IMR-90 (cell line): ENCODE results near the gene TAF4. TPM values are rescaled to one million over a fixed set of nuclear protein-coding genes. Genes with fewer than 3 reads are reported as not detected.

Experiments used
- ATAC-seq: fragments of 200-7000 bp; cut with Tn5 transposase; 2 replicates; pipeline ENCODE4 v1.9.1; 2020; ENCODE audit warnings: low read depth, mild to moderate bottlenecking, moderate library complexity
- BruUV-seq: library from RNA; stranded (reverse); fragments of 400-500 nt; replicated peaks from 2 replicates; lab custom pipeline; 2021; lab: Mats Ljungman, UMichigan
- CTCF ChIA-PET: fragments of 300-600 bp; formaldehyde crosslinking; extraction: SDS; loops from one replicate; lab custom pipeline; 2021; ENCODE audit warnings: antibody characterized with exemption; lab: Yijun Ruan, JAX
- POLR2A ChIA-PET: fragments of 300-600 bp; sonication (Branson Sonifier 250); formaldehyde crosslinking; loops from one replicate; lab custom pipeline; 2022; ENCODE audit warnings: antibody characterized with exemption; ENCODE audit not compliant: unreplicated experiment; lab: Charles Lee
- DNase-seq: peaks from one replicate; pipeline ENCODE4 v3.0.0; 2013
- H2AFZ ChIP-seq: replicated peaks from 2 replicates; pipeline ENCODE3; 2013; ENCODE audit warnings: low read length, mild to moderate bottlenecking; ENCODE audit not compliant: poor library complexity
- H2AK5ac ChIP-seq: 2 replicates; pipeline ENCODE4 v1.6.1; 2013; ENCODE audit warnings: low read depth, low read length, inconsistent platforms
- H2AK9ac ChIP-seq: replicated peaks from 2 replicates; pipeline ENCODE3; 2013; ENCODE audit warnings: mild to moderate bottlenecking, low read depth, low read length, moderate library complexity; ENCODE audit not compliant: poor library complexity
- H2BK120ac ChIP-seq: 2 replicates; pipeline ENCODE4 v1.6.1; 2013; ENCODE audit warnings: low read depth, low read length, inconsistent platforms
- H2BK15ac ChIP-seq: 3 replicates; pipeline ENCODE4 v1.6.1; 2013; ENCODE audit warnings: low read depth, low read length, inconsistent platforms
- H2BK20ac ChIP-seq: 2 replicates; pipeline ENCODE4 v1.6.1; 2013; ENCODE audit warnings: low read depth, mild to moderate bottlenecking, inconsistent platforms, low read length, moderate library complexity
- H2BK5ac ChIP-seq: 2 replicates; pipeline ENCODE4 v1.6.1; 2013; ENCODE audit warnings: mild to moderate bottlenecking, low read depth, low read length, inconsistent platforms; ENCODE audit not compliant: poor library complexity, severe bottlenecking
- H3K14ac ChIP-seq: replicated peaks from 2 replicates; pipeline ENCODE4 v1.6.1; 2013; ENCODE audit warnings: low read depth, low read length, inconsistent platforms
- H3K18ac ChIP-seq: 2 replicates; pipeline ENCODE4 v1.6.1; 2013; ENCODE audit warnings: low read depth, low read length, control low read depth
- H3K23ac ChIP-seq: 2 replicates; pipeline ENCODE4 v1.6.1; 2013; ENCODE audit warnings: low read depth, low read length, inconsistent platforms
- H3K27ac ChIP-seq: 2 replicates; pipeline ENCODE4 v1.5.1; 2013; ENCODE audit warnings: mild to moderate bottlenecking, control low read depth, low read length; ENCODE audit not compliant: insufficient read depth
- H3K27me3 ChIP-seq: 2 replicates; pipeline ENCODE4 v1.6.1; 2013; ENCODE audit warnings: low read length; ENCODE audit not compliant: control insufficient read depth, insufficient read depth
- H3K36me3 ChIP-seq: 2 replicates; pipeline ENCODE4 v1.6.1; 2013; ENCODE audit warnings: low read length, mixed read lengths; ENCODE audit not compliant: control insufficient read depth, insufficient read depth
- H3K4ac ChIP-seq: 2 replicates; pipeline ENCODE4 v1.6.1; 2013; ENCODE audit warnings: low read depth, low read length, inconsistent platforms
- H3K4me1 ChIP-seq: 2 replicates; pipeline ENCODE4 v1.6.1; 2013; ENCODE audit warnings: low read length, mixed read lengths; ENCODE audit not compliant: control insufficient read depth, insufficient read depth
- H3K4me2 ChIP-seq: 2 replicates; pipeline ENCODE4 v1.6.1; 2013; ENCODE audit warnings: low read depth, mild to moderate bottlenecking, control low read depth, low read length, moderate library complexity
- H3K4me3 ChIP-seq: 2 replicates; pipeline ENCODE4 v1.5.1; 2013; ENCODE audit warnings: low read depth, mild to moderate bottlenecking, control low read depth, low read length, moderate library complexity; ENCODE audit not compliant: insufficient read depth
- H3K56ac ChIP-seq: 2 replicates; pipeline ENCODE4 v1.6.1; 2013; ENCODE audit warnings: low read length, inconsistent platforms; ENCODE audit not compliant: insufficient read depth; ENCODE audit errors: extremely low read depth
- H3K79me1 ChIP-seq, 2 experiments: 2 replicates each; pipeline ENCODE4 v1.6.1; 2013; ENCODE audit warnings: low read length in 2 of 2, inconsistent platforms in 1 of 2, low read depth in 1 of 2
- H3K9ac ChIP-seq: 2 replicates; pipeline ENCODE4 v1.6.1; 2013; ENCODE audit warnings: low read depth, low read length, control low read depth
- H3K9me1 ChIP-seq: 2 replicates; pipeline ENCODE4 v1.6.1; 2013; ENCODE audit warnings: low read length, inconsistent platforms; ENCODE audit not compliant: insufficient read depth
- H3K9me3 ChIP-seq: 2 replicates; pipeline ENCODE4 v1.6.1; 2013; ENCODE audit warnings: low read length; ENCODE audit not compliant: control insufficient read depth, insufficient read depth
- H4K20me1 ChIP-seq: 2 replicates; pipeline ENCODE4 v1.6.1; 2013; ENCODE audit warnings: low read length, inconsistent platforms; ENCODE audit not compliant: insufficient read depth
- H4K5ac ChIP-seq: 2 replicates; pipeline ENCODE4 v1.6.1; 2013; ENCODE audit warnings: mild to moderate bottlenecking, low read depth, low read length, control low read depth
- H4K8ac ChIP-seq, 2 experiments: 2 replicates each; pipeline ENCODE4 v1.6.1; 2013; ENCODE audit warnings: low read depth in 2 of 2, low read length in 2 of 2, control low read depth in 1 of 2, inconsistent platforms in 1 of 2
- H4K91ac ChIP-seq: 2 replicates; pipeline ENCODE4 v1.6.1; 2013; ENCODE audit warnings: low read depth, low read length, inconsistent platforms; ENCODE audit not compliant: insufficient read depth
- BHLHE40 ChIP-seq: fragments of 150-350 bp; IDR thresholded peaks from 2 replicates; pipeline ENCODE4 v1.6.1; 2016; ENCODE audit warnings: mild to moderate bottlenecking, low read depth, low read length
- MXI1 ChIP-seq: IDR thresholded peaks from 2 replicates; pipeline ENCODE4 v1.6.1; 2012; ENCODE audit warnings: low read depth, mild to moderate bottlenecking, low read length, moderate library complexity, borderline replicate concordance
- WGBS, 2 experiments: methylation state at CpG; one replicate each; pipeline versions ENCODE4 v1.1.5 to v1.1.7; 2013; ENCODE audit warnings: missing lambda C conversion rate in 2 of 2; ENCODE audit not compliant: insufficient read length in 1 of 2; ENCODE audit errors: extremely low coverage in 2 of 2; 5-methylcytosine and 5-hydroxymethylcytosine counted together
- dilution Hi-C: fragments of 300-500 bp; cut with HindIII; formaldehyde crosslinking; loops from one replicate; pipeline ENCODE4 v1.14.3; 2018; ENCODE audit warnings: low sequenced_read_pairs; ENCODE audit not compliant: unreplicated experiment
- in situ Hi-C: fragments of 300-500 bp; cut with MboI; formaldehyde crosslinking; loops from 3 replicates; pipeline ENCODE4 v1.14.3; 2019; ENCODE audit warnings: low sequenced_read_pairs, inconsistent platforms, mixed read lengths
- intact Hi-C: fragments of 100-400 bp; cut with micrococcal nuclease; formaldehyde crosslinking; loops from 2 replicates; pipeline ENCODE4 v1.10.0; 2022
- polyA plus RNA-seq, 3 experiments: library from polyadenylated mRNA; depleted of rRNA; stranded (reverse); fragments of >200 nt; gene quantifications; 2 replicates each; pipeline ENCODE4 v1.2.3, GENCODE V29; 2012; ENCODE audit warnings: low replicate concordance in 1 of 3
- total RNA-seq: library from RNA; depleted of rRNA; stranded (reverse); fragments of >200 nt; gene quantifications from 2 replicates; pipeline ENCODE4 v1.2.3, GENCODE V29; 2012

The TAF4 gene
- total and polyA plus RNA-seq, 2 of the 4 experiments (the other 2 are of a cell fraction): 1.4 to 5.1 TPM

DNA sequence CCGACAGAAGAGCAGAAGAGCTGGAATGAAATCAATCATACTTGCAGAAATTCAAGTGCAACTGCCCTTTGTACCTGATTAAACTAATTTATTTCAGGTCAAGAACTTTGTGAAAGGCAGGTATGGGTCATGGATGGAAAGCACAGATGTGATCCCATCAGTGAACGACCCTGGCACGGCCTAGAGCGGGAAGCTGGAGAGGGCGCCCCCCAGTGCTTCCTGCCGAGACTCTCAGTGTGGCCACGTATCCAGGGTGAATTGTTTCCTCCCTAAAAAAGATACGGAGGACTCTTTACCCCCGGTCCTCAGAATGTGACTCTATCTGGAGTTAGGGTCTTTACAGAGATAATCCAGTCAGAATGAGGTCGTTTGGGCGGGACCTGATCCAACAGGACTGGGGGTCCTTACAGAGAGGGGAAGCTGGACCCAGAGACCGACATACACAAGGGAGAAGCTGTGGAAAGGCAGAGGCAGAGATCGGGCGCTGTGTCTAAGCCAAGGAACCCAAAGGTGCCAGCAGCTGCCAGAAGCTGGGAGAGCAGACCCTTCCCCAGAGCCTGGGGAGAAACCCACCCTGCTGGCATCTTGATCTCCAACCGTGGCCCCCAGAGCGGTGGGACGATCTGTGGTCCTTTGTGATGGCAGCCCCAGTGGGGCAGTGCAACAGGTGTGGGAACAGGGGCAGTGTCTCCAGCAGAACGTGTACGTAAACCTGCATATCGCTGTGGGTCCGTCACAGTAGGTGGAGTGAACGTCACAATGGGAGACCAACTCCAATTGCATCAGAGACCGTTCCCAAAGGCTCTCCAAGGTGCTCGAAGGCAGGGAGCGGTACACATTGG lies 91.9 kb downstream of the TAF4 start:
- ATAC-seq: no peak
- CTCF ChIA-PET: no interaction called here
- 96% methylated on average over 12 of the region's 25 CpGs; no CpG with 5 or more reads in 1 of the 2 experiments for WGBS, 2 experiments

More for the DNA sequence above, 91.9 kb downstream of the TAF4 start:
- in situ Hi-C loops: no loop called here
- dilution Hi-C loops: no loop called here
- Histone ChIP-seq H2BK20ac (no peak overlapping the region), H3K4me1 (no peaks in the 10 kb centered on the region), H4K8ac (no peak overlapping the region), H3K9me3 (peaks cover 3% of the 10 kb centered on the region; the same call in 1 of the 2 replicates), H2AK9ac (no peak overlapping the region), H2AFZ (no peak overlapping the region), H3K9ac (no peak overlapping the region), H3K27me3 (no peaks in the 10 kb centered on the region), H3K79me1 (no peaks in the 10 kb centered on the region), H2BK5ac (no peak overlapping the region), H4K91ac (no peak overlapping the region), H4K5ac (no peak overlapping the region), H3K4me2 (no peak overlapping the region), H4K20me1 (no peaks in the 10 kb centered on the region; the same call in 1 of the 2 replicates), H3K14ac (no peak overlapping the region), H3K36me3 (peaks cover 25% of the 10 kb centered on the region), H3K4ac (no peak overlapping the region), H3K27ac (no peak overlapping the region), H2BK15ac (no peak overlapping the region), H3K56ac (no peak overlapping the region), H3K9me1 (peaks cover 3% of the 10 kb centered on the region; the same call in 1 of the 2 replicates), H3K23ac (no peak overlapping the region), H3K18ac (no peak overlapping the region), H2BK120ac (no peak overlapping the region), H3K4me3 (no peak overlapping the region), H2AK5ac (no peak overlapping the region)
- BruUV-seq: no TSS peak
- intact Hi-C loops: no loop called here
- no peak for DNase-seq
- POLR2A ChIA-PET: no interaction called here
- TF ChIP-seq MXI1 (no peak), BHLHE40 (no peak)
